Activated naive CD4-positive, alpha-beta T cell treated with anti-CD3 and anti-CD28 coated beads, Interleukin-2, amount 50 U/mL, for 24 hours (primary cell): ENCODE results near the gene SVEP1.
"Not testable (repeated sequence)": the region's sequence is repeated elsewhere in the genome, so short reads cannot be mapped to it uniquely, and the experiment has no call there.

Source experiments
- H3K27ac Mint-ChIP-seq: one replicate; pipeline ENCODE4 v1.8.0; 2021; ENCODE audit warnings: mild to moderate bottlenecking, mixed read lengths
- H3K27me3 Mint-ChIP-seq: one replicate; pipeline ENCODE4 v1.8.0; 2021; ENCODE audit warnings: mixed read lengths
- H3K36me3 Mint-ChIP-seq: one replicate; pipeline ENCODE4 v1.8.0; 2021; ENCODE audit warnings: mixed read lengths
- H3K4me1 Mint-ChIP-seq: one replicate; pipeline ENCODE4 v1.8.0; 2021; ENCODE audit warnings: mixed read lengths
- H3K4me3 Mint-ChIP-seq: one replicate; pipeline ENCODE4 v1.8.0; 2021; ENCODE audit warnings: mild to moderate bottlenecking, mixed read lengths
- H3K9me3 Mint-ChIP-seq: one replicate; pipeline ENCODE4 v1.8.0; 2021; ENCODE audit warnings: mixed read lengths

SVEP1 gene

GRCh38 chr9:110579034-110579861 lies at the start of gene SVEP1:
Gene SVEP1, minus strand, starts transcription at chr9:110579741. Its CDS starts 198 bp downstream, at chr9:110579543.
- Mint-ChIP-seq H3K27me3 (peaks cover 33% of the 10 kb centered on the region), H3K4me3 (no peak within 1 kb of the TSS), H3K36me3 (no peaks in the 10 kb centered on the region), H3K4me1 (no peaks in the 10 kb centered on the region), H3K27ac (no peak within 1 kb of the TSS), H3K9me3 (peaks cover 4% of the 10 kb centered on the region)

- Mint-ChIP-seq H3K4me3 (no peak overlapping the region), H3K27ac (no peak overlapping the region), H3K27me3 (peaks cover 2% of the 10 kb centered on the region), H3K4me1 (no peaks in the 10 kb centered on the region), H3K9me3 (no peaks in the 10 kb centered on the region), H3K36me3 (no peaks in the 10 kb centered on the region)
Measured at GRCh38 chr9:110626101-110626829, 46.7 kb upstream of the SVEP1 start.

DNA sequence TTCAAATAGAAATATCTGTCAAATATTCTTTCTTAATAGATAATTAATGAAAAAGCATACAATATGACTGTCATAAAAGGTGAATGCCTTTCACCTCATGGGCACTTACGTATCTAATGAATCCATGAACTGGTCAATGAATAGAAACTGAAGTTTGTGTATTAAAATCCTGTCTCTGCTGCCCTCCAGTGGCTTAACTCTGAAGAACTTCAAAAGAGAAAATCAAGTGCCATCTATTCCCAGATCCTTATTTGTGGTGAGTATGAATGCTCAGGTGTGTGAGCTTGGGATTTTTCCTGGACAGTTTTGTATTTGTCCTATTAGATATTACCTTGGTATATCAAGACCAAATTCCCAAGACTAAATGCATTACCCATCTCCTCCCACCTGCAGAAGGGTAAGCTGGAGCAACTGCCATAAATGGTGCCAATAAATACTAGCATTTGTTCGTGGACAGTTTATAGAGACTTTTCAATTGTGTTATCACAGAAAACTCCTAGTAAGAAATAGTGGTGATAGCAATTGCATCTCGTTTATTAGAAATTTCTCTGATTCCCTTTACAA lies 44.0 kb upstream of the SVEP1 start:
- H3K36me3 Mint-ChIP-seq, result no peaks in the 10 kb centered on the region
- H3K27ac Mint-ChIP-seq, result no peak overlapping the region
- H3K4me3 Mint-ChIP-seq, result no peak overlapping the region

GRCh38 chr9:110622368-110622767 lies 42.8 kb upstream of the SVEP1 start:
- H3K4me3 Mint-ChIP-seq, result no peak overlapping the region
- no peaks in the 10 kb centered on the region for H3K4me1 Mint-ChIP-seq
- peaks cover 4% of the 10 kb centered on the region for H3K27me3 Mint-ChIP-seq
- no peaks in the 10 kb centered on the region for H3K9me3 Mint-ChIP-seq
- no peaks in the 10 kb centered on the region for H3K36me3 Mint-ChIP-seq
- no peak overlapping the region for H3K27ac Mint-ChIP-seq

More for the DNA sequence above, 44.0 kb upstream of the SVEP1 start:
- no peaks in the 10 kb centered on the region for H3K4me1 Mint-ChIP-seq
- H3K9me3 Mint-ChIP-seq, result no peaks in the 10 kb centered on the region
- peaks cover 4% of the 10 kb centered on the region for H3K27me3 Mint-ChIP-seq

- Mint-ChIP-seq H3K4me3 (no peak overlapping the region), H3K27me3 (peaks cover 4% of the 10 kb centered on the region), H3K36me3 (no peaks in the 10 kb centered on the region), H3K4me1 (no peaks in the 10 kb centered on the region), H3K27ac (no peak overlapping the region), H3K9me3 (no peaks in the 10 kb centered on the region)
Measured at GRCh38 chr9:110620726-110621125, 41.2 kb upstream of the SVEP1 start.

DNA sequence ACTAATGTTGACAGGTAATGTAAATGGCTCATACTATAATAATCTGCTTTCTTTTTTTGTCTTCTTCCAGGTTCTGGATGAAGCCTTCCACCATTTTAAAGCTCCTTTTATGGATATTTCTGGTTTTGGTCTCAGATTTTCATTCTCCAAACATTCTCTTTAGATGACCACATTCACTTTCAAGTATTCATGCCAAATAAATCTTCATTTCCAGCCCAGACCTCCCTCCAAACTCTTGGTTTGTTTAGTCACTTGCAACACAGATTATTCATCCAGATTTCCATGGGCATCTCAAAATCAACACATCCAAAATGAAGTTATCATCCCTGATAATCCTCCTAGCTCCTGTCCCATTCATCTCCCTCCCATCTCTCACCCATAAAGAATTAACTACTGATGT lies 40.3 kb upstream of the SVEP1 start:
- H3K4me1 Mint-ChIP-seq, result no peaks in the 10 kb centered on the region
- peaks cover 2% of the 10 kb centered on the region for H3K27me3 Mint-ChIP-seq
- H3K27ac Mint-ChIP-seq, result no peak overlapping the region
- no peaks in the 10 kb centered on the region for H3K36me3 Mint-ChIP-seq
- no peak overlapping the region for H3K4me3 Mint-ChIP-seq
- no peaks in the 10 kb centered on the region for H3K9me3 Mint-ChIP-seq

GRCh38 chr9:110615498-110615897 lies 36.0 kb upstream of the SVEP1 start:
- H3K27me3 Mint-ChIP-seq, result peaks cover 2% of the 10 kb centered on the region
- H3K4me3 Mint-ChIP-seq, result no peak overlapping the region
- no peaks in the 10 kb centered on the region for H3K9me3 Mint-ChIP-seq
- no peak overlapping the region for H3K27ac Mint-ChIP-seq
- H3K36me3 Mint-ChIP-seq, result no peaks in the 10 kb centered on the region
- H3K4me1 Mint-ChIP-seq, result no peaks in the 10 kb centered on the region

DNA sequence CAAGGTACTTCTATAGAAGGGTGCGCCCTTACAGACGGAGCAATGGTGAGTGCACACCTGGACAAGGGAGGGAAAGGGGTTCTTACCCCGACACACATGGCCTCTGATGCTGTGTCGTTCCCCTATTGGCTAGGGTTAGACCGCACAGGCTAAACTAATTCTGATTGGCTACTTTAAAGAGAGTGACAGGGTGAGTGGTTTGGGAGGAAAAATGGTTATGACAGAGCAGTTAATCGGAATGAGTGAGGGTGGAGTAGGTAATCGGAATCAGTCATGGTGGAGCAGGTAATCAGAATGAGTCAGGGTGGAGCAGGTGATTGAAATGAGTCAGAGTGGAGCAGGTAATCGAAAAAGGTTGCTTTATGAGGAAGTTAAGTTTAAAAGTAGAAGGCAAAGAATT lies 35.0 kb upstream of the SVEP1 start:
- H3K27me3 Mint-ChIP-seq, H3K4me3 Mint-ChIP-seq, H3K9me3 Mint-ChIP-seq, H3K27ac Mint-ChIP-seq, H3K36me3 Mint-ChIP-seq, H3K4me1 Mint-ChIP-seq: not testable (repeated sequence)

DNA sequence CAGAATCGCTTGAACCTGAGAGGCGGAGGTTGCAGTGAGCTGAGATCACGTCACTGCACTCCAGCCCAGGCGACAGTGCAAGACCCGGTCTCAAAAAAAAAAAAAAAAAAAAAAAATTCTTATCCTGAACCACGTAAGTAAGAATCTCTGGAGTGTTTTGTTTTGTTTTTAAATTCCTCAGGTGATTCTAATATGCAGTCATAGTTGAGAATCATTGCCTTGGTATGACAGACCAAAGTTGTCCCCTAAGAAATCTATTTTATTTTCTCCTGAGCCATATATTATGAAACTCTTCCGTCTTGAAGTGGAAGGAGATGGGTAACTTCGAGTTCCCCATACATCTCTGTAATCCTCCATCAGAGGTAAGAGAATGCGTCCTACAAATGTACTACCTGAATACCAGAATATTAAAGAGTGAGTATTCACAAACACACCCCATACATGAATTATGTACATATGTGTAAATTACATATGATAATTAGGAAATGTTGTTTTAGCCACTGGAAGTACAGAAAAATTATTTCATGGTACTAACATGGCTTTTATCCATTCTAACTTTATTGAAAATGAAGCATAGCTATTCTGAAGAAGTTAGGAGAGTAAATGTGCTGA lies 26.7 kb upstream of the SVEP1 start:
- Mint-ChIP-seq H3K4me3 (no peak overlapping the region), H3K9me3 (no peaks in the 10 kb centered on the region), H3K27ac (no peak overlapping the region), H3K36me3 (no peaks in the 10 kb centered on the region), H3K4me1 (no peaks in the 10 kb centered on the region), H3K27me3 (peaks cover 4% of the 10 kb centered on the region)

DNA sequence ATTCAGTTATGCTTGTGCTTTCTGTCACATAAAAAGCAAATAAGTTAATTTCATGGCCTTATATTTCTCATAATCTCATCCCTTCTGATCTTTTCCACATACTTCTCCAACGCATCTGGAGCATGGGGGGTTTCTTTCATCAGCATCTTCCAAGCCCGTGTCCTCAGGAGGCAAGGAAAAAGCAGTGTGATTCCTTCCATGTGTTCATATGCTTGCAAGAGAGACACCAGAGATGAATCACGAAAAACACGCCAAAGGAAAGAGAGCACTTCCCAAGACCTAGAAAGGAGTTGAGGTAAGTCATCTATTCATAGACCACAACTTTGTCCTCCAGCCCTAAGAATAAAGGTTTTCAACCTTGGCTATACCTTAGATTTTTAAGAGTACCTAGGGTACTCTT lies 26.0 kb upstream of the SVEP1 start:
- H3K36me3 Mint-ChIP-seq, result no peaks in the 10 kb centered on the region
- no peaks in the 10 kb centered on the region for H3K9me3 Mint-ChIP-seq
- H3K27me3 Mint-ChIP-seq, result peaks cover 4% of the 10 kb centered on the region
- no peak overlapping the region for H3K27ac Mint-ChIP-seq
- H3K4me1 Mint-ChIP-seq, result no peaks in the 10 kb centered on the region
- H3K4me3 Mint-ChIP-seq, result no peak overlapping the region

DNA sequence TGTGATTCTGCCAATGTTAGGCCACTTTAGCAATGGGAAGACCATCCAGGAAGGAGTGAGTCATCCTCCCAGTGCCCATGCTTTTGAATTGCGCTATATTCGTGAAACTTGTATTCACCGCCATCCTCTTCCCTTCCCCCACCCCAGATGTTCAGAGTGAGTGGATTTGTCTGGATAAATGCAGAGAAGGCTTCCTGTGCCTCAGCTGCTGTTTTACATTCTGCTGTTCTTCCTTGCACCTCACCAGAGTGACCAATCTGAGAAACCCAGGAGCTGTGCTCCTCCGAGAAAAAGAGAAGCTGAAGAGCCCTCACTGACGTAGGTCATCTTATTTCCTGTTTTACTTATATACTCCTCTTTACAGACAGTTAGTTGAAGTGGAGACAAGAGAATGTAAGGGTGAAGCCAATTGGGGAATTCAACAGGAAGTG lies 24.6 kb upstream of the SVEP1 start:
- Mint-ChIP-seq H3K4me1 (no peaks in the 10 kb centered on the region), H3K27ac (no peak overlapping the region), H3K36me3 (no peaks in the 10 kb centered on the region), H3K9me3 (no peaks in the 10 kb centered on the region), H3K27me3 (peaks cover 4% of the 10 kb centered on the region), H3K4me3 (no peak overlapping the region)

- H3K27ac Mint-ChIP-seq, result no peak overlapping the region
- no peak overlapping the region for H3K4me3 Mint-ChIP-seq
- H3K4me1 Mint-ChIP-seq, result no peaks in the 10 kb centered on the region
- H3K9me3 Mint-ChIP-seq, result peaks cover 6% of the 10 kb centered on the region
- H3K36me3 Mint-ChIP-seq, result no peaks in the 10 kb centered on the region
- peaks cover 6% of the 10 kb centered on the region for H3K27me3 Mint-ChIP-seq
Measured at GRCh38 chr9:110602281-110602680, 22.7 kb upstream of the SVEP1 start.

GRCh38 chr9:110601098-110601497 lies 21.6 kb upstream of the SVEP1 start:
- no peak overlapping the region for H3K27ac Mint-ChIP-seq
- no peaks in the 10 kb centered on the region for H3K36me3 Mint-ChIP-seq
- peaks cover 6% of the 10 kb centered on the region for H3K9me3 Mint-ChIP-seq
- H3K4me3 Mint-ChIP-seq, result no peak overlapping the region
- no peaks in the 10 kb centered on the region for H3K4me1 Mint-ChIP-seq
- peaks cover 7% of the 10 kb centered on the region for H3K27me3 Mint-ChIP-seq

DNA sequence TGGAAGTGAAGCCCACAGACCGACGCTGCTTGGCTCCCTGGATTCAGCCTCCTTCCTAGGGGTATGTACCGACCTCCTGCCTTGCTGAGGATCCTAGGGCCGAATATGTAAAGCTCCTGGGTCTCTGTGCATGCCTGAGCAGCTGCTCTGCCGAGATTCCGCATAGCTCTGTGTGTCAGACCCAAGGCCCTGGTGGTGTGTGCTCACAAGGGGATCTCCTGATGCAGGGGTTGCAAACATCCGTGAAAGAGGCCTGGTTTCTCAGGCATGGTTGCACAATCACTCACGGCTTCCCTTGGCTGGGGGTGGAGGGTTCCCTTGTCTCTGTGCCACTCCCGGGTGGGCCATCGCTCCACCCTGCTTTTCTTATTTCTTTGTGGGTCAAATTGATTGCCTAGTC lies 19.9 kb upstream of the SVEP1 start:
- no peaks in the 10 kb centered on the region for H3K36me3 Mint-ChIP-seq
- H3K9me3 Mint-ChIP-seq, result peaks cover 6% of the 10 kb centered on the region
- peaks cover 4% of the 10 kb centered on the region for H3K27me3 Mint-ChIP-seq
- no peak overlapping the region for H3K4me3 Mint-ChIP-seq
- no peaks in the 10 kb centered on the region for H3K4me1 Mint-ChIP-seq
- no peak overlapping the region for H3K27ac Mint-ChIP-seq

DNA sequence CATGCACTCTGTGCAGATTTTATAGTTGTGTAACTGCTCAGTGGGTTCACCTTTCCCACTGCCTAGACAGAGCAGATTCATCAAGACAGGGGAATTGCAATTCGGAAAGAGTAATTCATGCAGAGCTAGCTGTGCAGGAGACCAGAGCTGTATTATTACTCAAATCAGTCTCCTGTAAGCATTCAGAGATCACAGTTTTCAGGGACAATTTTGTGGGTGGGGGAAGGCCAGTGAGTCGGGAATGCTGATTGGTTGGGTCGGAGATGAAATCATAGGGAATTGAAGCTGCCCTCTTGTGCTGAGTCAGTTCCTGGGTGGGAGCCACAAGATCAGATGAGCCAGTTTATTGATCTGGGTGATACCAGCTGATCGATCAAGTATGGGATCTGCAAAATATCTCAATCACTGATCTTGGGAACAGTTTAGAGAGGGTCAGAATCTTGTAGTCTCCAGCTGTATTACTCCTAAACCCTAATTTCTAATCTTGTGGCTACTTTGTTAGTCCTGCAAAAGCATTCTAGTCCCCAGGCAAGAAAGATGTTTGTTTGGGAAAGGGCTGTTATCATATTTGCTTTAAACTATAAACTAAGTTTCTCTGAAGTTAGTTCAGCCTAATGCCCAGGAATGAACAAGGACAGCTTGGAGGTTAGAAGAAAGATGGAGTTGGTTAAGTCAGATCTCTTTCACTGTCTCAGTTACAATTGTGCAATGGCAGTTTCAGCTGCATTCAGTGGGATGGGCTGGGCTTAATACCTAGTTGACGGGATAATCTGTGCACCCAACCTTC lies 12.7 kb upstream of the SVEP1 start:
- H3K27ac Mint-ChIP-seq, result no peak overlapping the region
- H3K4me1 Mint-ChIP-seq, result no peaks in the 10 kb centered on the region
- H3K9me3 Mint-ChIP-seq, result peaks cover 14% of the 10 kb centered on the region
- no peaks in the 10 kb centered on the region for H3K36me3 Mint-ChIP-seq
- no peak overlapping the region for H3K4me3 Mint-ChIP-seq
- H3K27me3 Mint-ChIP-seq, result peaks cover 1% of the 10 kb centered on the region
